Motor neuron (in vitro differentiated cells): Measurements from ENCODE around the gene TERT. TPM values are rescaled to one million over a fixed set of nuclear protein-coding genes. Genes with fewer than 3 reads are reported as not detected.

ENCODE experiments used
- ATAC-seq, 8 experiments: fragments of 200-7000 bp; cut with Tn5 transposase; replicated peaks in 6 of 8; 2 replicates each; pipeline ENCODE4 v1.8.0; 2021; ENCODE audit warnings: mild to moderate bottlenecking in 8 of 8, moderate library complexity in 8 of 8
- H3K27ac ChIP-seq, 2 donors: fragments of 250-450 bp; sonication (Bioruptor Pico); 2 replicates each; pipeline ENCODE4 v1.9.0; 2021; ENCODE audit warnings: antibody characterized with exemption in 2 of 2, mild to moderate bottlenecking in 2 of 2, moderate library complexity in 1 of 2
- H3K4me1 ChIP-seq, 2 donors: fragments of 250-450 bp; sonication (Bioruptor Pico); replicated peaks in 1 of 2; 2 replicates each; pipeline ENCODE4 v1.6.1; 2021; ENCODE audit warnings: antibody characterized with exemption in 2 of 2, mild to moderate bottlenecking in 2 of 2, moderate library complexity in 1 of 2
- H3K4me3 ChIP-seq, 5 donors: fragments of 250-450 bp; sonication (Bioruptor Pico); 2 replicates each; pipeline ENCODE4 v1.9.0; 2021; ENCODE audit warnings: antibody characterized with exemption in 5 of 5, mild to moderate bottlenecking in 5 of 5, moderate library complexity in 4 of 5
- WGBS, 10 experiments: fragments of 450-650 bp; shearing (Covaris generic); methylation state at CpG; one replicate each; pipeline ENCODE4 v1.0.0; 2022; 5-methylcytosine and 5-hydroxymethylcytosine counted together
- in situ Hi-C, 9 experiments: fragments of 400-800 bp; cut with MboI; loops; one replicate each; pipeline ENCODE4 v1.15.0; 2021; ENCODE audit warnings: low sequenced_read_pairs in 9 of 9, low pct_unique_long_range_greater_than_20kb in 2 of 9; ENCODE audit not compliant: unreplicated experiment in 9 of 9
- total RNA-seq, 8 experiments: library from RNA; unstranded; fragments of 300-600 nt; gene quantifications; 2 replicates each; pipeline versions ENCODE4 v1.2.3 to v1.2.4, GENCODE V29; 2022

The TERT gene
- total RNA-seq, 8 experiments from 2014 or later = 0.05 to 6.3 (median 0.38) TPM; not detected in 1

DNA sequence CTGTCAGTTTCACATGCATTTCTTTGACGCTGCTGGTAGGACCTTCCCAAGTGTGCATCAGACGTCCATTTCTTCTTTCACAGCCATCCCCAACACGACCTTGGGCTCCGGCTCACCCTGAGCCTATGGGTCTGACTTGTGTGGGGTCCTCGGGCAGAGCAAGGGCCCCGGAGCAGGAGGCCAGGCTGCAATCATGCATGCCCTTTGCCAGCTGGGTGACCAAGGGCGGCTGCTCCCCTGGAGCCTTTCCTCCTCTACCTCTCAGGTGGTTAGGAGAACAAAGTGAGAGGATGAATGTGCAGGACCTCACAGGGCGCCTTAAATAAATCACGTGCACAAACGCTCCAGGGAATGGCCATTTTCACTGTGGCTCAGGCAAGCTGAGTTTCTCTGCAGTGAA, 33.2 kb downstream of the TERT start:
- in situ Hi-C loops = no loop called here
- H3K4me1 ChIP-seq = peaks cover 0 to 8% of the 10 kb centered on the region in 2 donors
- ATAC-seq = no peak
- no peak overlapping the region for H3K4me3 ChIP-seq
- no peak overlapping the region for H3K27ac ChIP-seq
- WGBS, 10 experiments = 0 to 83% (median 68%) methylated on average over 1 to 7 of the region's 10 CpGs; no CpG with 5 or more reads in 2 of the 10 experiments

- in situ Hi-C loops = no loop called here
These were observed 34.9 kb downstream of the TERT start for GRCh38 chr5:1259806-1260480.

GRCh38 chr5:1257841-1258240, 37.0 kb downstream of the TERT start:
- Histone ChIP-seq H3K4me3 (no peak overlapping the region), H3K27ac (no peak overlapping the region), H3K4me1 (peaks cover 0 to 8% of the 10 kb centered on the region in 2 donors)
- 0 to 91% (median 90%) methylated on average over 2 to 6 of the region's 13 CpGs; no CpG with 5 or more reads in 7 of the 10 experiments for WGBS, 10 experiments
- ATAC-seq = no peak
- in situ Hi-C loops = no loop called here

More at GRCh38 chr5:1259806-1260480, 34.9 kb downstream of the TERT start:
- no peak overlapping the region for H3K27ac ChIP-seq
- 50 to 100% (median 79%) methylated on average over 1 to 11 of the region's 23 CpGs; no CpG with 5 or more reads in 5 of the 10 experiments for WGBS, 10 experiments
- peaks cover 0 to 8% of the 10 kb centered on the region in 2 donors for H3K4me1 ChIP-seq
- no peak for ATAC-seq
- H3K4me3 ChIP-seq = no peak overlapping the region

DNA sequence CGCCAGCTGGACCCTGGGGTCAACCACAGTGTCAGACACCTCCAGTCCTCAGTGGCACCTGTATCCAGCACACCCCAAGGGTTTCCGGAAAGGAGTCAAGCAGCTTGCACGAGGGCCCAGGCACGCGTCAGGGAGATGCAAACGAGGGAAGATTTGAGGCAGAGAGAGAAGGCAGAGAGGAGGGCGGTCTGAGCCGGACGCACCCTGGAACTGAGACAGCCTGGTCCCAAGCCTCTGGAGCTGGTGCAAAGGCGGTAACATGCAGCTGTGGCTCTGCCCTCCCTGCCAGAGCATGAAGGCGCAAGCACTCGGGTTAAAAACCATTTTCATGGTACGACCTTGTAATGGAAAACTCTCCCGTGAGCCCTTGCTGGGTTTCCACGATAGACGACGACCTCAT, 37.5 kb downstream of the TERT start:
- in situ Hi-C loops = no loop called here
- H3K27ac ChIP-seq = no peak overlapping the region
- peaks cover 0 to 8% of the 10 kb centered on the region in 2 donors for H3K4me1 ChIP-seq
- WGBS, 10 experiments = 39 to 86% (median 65%) methylated on average over 8 to 11 of the region's 17 CpGs; no CpG with 5 or more reads in 5 of the 10 experiments
- no peak overlapping the region for H3K4me3 ChIP-seq
- peak in 3 of 8 experiments; percentile 46 to 82 (median 75) for ATAC-seq

DNA sequence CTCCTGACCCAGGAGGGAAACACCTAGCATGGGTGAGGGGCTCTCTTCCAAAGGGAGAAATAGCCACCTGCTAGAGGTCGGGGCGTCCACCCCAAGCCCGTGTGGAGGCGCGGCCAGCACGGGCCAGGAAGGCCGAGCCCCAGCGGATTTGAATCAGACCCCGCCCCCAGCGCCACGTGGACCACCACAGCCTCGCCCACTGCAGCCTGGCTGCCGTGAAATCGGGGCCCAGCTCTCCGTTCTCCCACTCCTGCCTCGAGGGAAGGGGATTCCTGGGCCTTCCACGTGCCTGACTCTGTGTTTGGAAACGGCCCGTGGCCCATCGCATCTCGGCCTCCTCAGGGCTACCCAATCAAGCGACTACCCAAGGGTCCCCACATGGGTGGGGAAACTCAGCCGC, 38.1 kb downstream of the TERT start:
- in situ Hi-C loops = no loop called here
- Histone ChIP-seq H3K4me1 (peaks cover 0 to 8% of the 10 kb centered on the region in 2 donors), H3K27ac (no peak overlapping the region), H3K4me3 (no peak overlapping the region)
- 0 to 90% (median 63%) methylated on average over 1 to 10 of the region's 23 CpGs; no CpG with 5 or more reads in 5 of the 10 experiments for WGBS, 10 experiments
- no peak for ATAC-seq

- H3K27ac ChIP-seq = no peak overlapping the region
These were observed 39.7 kb downstream of the TERT start for GRCh38 chr5:1255081-1255561.

DNA sequence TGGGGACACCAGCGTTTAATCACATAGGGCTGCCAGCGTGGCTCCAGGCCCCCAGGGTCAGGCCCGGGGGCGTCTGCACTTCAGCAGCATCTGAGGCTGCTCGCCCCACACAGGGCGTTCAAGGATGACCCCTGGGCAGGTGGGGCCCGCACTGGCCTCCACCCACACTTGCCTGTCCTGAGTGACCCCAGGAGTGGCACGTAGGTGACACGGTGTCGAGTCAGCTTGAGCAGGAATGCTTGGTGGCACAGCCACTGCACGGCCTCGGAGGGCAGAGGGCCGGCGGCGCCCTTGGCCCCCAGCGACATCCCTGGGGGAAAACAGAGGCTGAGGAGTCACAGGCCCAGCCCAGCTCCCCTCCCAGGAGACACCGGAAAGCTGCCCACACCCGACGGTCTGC, 40.7 kb downstream of the TERT start:
- ATAC-seq = no peak
- in situ Hi-C loops = no loop called here
- Histone ChIP-seq H3K4me3 (no peak overlapping the region), H3K4me1 (peaks cover 0 to 8% of the 10 kb centered on the region in 2 donors), H3K27ac (no peak overlapping the region)
- WGBS, 10 experiments = 75 to 86% (median 80%) methylated on average over 2 to 8 of the region's 19 CpGs; no CpG with 5 or more reads in 7 of the 10 experiments

More at GRCh38 chr5:1255081-1255561, 39.7 kb downstream of the TERT start:
- Histone ChIP-seq H3K4me3 (no peak overlapping the region), H3K4me1 (peaks cover 0 to 8% of the 10 kb centered on the region in 2 donors)
- 26 to 86% (median 65%) methylated on average over 2 to 9 of the region's 16 CpGs; no CpG with 5 or more reads in 6 of the 10 experiments for WGBS, 10 experiments
- ATAC-seq = no peak
- in situ Hi-C loops = no loop called here

DNA sequence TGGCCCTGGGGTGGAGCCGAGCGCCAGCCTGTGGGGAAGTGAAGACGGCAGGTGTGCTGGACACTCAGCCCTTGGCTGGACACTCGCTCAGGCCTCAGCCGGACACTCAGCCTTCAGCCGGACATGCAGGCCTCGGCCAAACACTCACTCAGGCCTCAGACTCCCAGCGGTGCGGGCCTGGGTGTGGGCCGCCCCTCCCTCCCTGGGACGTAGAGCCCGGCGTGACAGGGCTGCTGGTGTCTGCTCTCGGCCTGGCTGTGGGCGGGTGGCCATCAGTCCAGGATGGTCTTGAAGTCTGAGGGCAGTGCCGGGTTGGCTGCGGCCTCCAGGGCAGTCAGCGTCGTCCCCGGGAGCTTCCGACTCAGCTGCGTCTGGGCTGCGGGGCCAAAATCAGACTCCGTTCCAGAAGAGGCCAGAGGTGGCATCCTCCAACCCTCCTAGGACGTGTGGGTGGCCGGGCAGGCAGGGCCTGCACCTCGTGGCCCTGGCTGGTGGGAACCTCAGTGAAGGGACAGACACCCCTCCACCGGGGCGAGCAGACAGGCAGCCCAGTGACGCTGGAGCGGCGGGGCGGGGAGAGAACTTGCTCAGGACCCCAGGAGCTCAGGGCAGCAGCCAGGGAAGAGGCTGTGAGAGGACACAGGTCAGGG, 41.3 kb downstream of the TERT start:
- Histone ChIP-seq H3K4me1 (peaks cover 0 to 8% of the 10 kb centered on the region in 2 donors), H3K27ac (no peak overlapping the region), H3K4me3 (no peak overlapping the region)
- WGBS, 10 experiments = 73 to 95% (median 89%) methylated on average over 2 to 6 of the region's 33 CpGs; no CpG with 5 or more reads in 6 of the 10 experiments
- ATAC-seq = no peak
- in situ Hi-C loops = no loop called here

GRCh38 chr5:1252681-1253080, 42.2 kb downstream of the TERT start:
- Histone ChIP-seq H3K4me1 (peaks cover 0 to 7% of the 10 kb centered on the region in 2 donors), H3K4me3 (no peak overlapping the region), H3K27ac (no peak overlapping the region)
- no peak for ATAC-seq
- in situ Hi-C loops = no loop called here
- 40 to 100% methylated on average over 1 to 3 of the region's 9 CpGs; no CpG with 5 or more reads in 8 of the 10 experiments for WGBS, 10 experiments

DNA sequence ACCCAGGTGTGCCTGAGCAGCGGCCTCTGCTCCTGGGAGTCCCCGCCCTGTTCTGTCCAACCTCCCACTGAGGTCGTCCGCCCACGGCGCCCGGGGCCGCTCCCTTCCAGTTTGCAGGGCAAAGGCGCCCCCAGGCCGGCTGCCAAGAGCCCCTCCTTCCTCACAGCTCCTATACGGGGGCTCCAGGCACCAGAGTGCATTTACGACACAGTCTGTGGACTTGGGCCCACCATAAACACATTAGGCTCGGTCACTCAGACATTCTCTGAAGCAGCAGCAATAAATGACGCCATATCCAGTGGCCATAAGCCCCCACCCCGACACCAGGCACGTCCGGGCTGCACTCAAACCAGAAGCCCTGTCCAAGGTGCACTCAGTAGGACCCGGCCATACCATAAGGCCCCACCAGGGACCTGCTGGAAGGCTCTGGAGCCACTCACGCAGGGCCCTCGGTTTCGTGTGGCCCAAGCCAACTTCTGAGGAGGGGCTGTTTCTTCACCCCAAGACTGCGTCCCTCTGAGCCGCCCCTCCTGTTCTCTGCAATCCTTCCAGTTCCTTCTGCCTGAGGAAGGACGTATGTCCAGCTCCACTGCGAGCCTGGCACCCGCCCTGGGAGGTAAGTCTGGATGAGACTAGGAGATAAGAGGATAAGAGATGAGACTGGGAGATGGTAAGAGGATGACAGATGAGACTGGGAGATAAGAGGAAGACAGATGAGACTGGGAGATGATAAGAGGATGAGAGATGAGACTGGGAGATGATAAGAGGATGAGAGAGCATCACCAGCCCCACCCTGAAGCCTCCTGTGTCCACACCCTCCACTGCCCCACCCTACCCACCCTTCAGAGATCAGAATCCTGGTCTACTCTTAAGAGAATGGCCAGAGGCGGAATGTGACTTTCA, 42.9 kb downstream of the TERT start:
- in situ Hi-C loops = no loop called here
- no peak for ATAC-seq
- WGBS, 10 experiments = 0 to 90% (median 64%) methylated on average over 1 to 22 of the region's 27 CpGs; no CpG with 5 or more reads in 1 of the 10 experiments
- H3K27ac ChIP-seq = no peak overlapping the region
- H3K4me1 ChIP-seq = no peaks in the 10 kb centered on the region
- no peak overlapping the region for H3K4me3 ChIP-seq

- 0 to 80% (median 50%) methylated on average over 2 to 4 of the region's 29 CpGs; no CpG with 5 or more reads in 3 of the 10 experiments for WGBS, 10 experiments
- peaks cover 4 to 6% of the 10 kb centered on the region in 2 donors for H3K4me1 ChIP-seq
These were observed 45.2 kb downstream of the TERT start for GRCh38 chr5:1249366-1250280.

DNA sequence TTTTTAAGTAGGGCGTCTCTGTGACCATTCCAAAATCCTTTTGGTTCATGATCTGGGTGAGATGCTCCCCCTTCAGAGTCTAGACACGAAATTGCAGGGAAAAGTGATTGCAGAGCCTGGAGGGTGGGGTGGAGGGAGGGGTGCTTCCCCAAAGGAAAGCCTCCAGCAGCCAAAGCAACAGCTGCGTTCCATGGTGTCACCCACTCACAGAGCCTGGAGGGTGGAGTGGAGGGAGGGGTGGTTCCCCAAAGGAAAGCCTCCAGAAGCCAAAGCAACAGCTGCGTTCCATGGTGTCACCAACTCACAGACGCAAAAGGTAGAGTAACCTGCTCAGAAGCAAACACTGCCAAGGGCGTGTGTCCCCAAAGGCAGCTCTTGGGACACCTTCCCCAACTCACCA, 47.1 kb downstream of the TERT start:
- in situ Hi-C loops = no loop called here
- 17 to 40% (median 20%) methylated on average over 1 of the region's 6 CpGs; no CpG with 5 or more reads in 7 of the 10 experiments for WGBS, 10 experiments
- no peak overlapping the region for H3K27ac ChIP-seq
- no peak for ATAC-seq
- H3K4me3 ChIP-seq = no peak overlapping the region
- peaks cover 12 to 15% of the 10 kb centered on the region in 2 donors for H3K4me1 ChIP-seq

More at GRCh38 chr5:1249366-1250280, 45.2 kb downstream of the TERT start:
- in situ Hi-C loops = no loop called here
- Histone ChIP-seq H3K4me3 (no peak overlapping the region), H3K27ac (no peak overlapping the region)
- peak in 1 of 8 experiments; percentile 30 for ATAC-seq
